ENCODE results near the gene TRIM40. TPM values are rescaled to one million over a fixed set of nuclear protein-coding genes. Genes with fewer than 3 reads are reported as not detected.
"Not testable (repeated sequence)": the region's sequence is repeated elsewhere in the genome, so short reads cannot be mapped to it uniquely, and the experiment has no call there.

TRIM40 gene
- polyA plus RNA-seq, 3 donors from 2014 or later, result not detected

DNA sequence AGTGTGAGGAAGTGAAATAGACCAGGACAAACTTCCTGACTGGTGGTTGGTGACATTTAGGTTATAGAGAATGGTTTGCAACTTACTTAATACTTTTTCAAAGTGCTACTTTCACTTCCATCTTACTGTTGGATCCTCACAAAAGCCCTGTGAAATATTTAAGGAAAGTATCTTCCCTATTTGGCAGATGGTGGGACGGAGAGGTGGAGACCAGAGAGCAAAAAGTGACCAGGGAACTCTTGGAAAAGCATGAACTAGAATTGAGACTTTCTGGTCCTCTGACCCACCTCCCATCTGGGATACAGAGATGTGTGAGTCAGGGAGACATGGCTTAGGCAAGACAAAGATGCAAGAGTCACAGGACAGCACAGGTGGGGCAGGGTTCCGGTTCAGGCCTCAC lies 22.1 kb downstream of the TRIM40 start:
- DNase-seq, result no peak
- Mint-ChIP-seq H3K9me3 (no peaks in the 10 kb centered on the region), H3K27ac (no peak overlapping the region), H3K4me3 (no peak overlapping the region), H3K36me3 (no peaks in the 10 kb centered on the region), H3K4me1 (no peaks in the 10 kb centered on the region), H3K27me3 (ENCODE audit: low read depth in 3 of 3) (peaks cover 0 to 6% (median 2%) of the 10 kb centered on the region in 3 donors)

DNA sequence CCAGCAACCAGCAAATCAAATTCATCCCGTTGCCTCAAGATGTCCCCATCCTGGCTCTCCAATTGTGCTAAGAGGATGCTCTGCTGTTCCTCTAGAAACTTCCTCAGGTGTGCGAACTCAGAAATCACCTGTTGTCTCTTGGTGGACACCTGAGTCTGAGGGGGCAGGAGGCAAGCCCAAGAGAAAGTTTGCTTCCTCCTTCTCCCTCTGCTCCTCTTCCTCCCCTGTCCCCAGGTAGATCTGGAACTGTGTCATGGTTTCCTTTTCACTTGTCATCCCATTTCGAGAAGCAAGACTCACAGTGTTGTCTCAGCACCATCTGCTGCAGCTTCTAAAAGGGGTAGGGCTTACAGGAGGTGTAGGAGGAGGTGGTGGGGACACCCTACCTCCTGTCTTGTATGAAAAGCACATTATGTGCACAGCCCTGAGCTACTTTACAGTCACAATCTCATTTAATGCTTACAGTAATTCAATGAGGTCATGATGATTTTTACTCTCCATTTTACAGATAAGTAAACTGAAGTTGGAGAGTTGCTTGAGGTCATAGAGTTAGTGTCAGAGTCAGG lies 22.6 kb downstream of the TRIM40 start:
- Mint-ChIP-seq H3K27me3 (ENCODE audit: low read depth in 3 of 3) (peaks cover 0 to 6% (median 2%) of the 10 kb centered on the region in 3 donors), H3K4me3 (no peak overlapping the region), H3K27ac (no peak overlapping the region), H3K9me3 (no peaks in the 10 kb centered on the region), H3K4me1 (no peaks in the 10 kb centered on the region), H3K36me3 (no peaks in the 10 kb centered on the region)
- no peak for DNase-seq

GRCh38 chr6:30160008-30160784 lies 24.3 kb downstream of the TRIM40 start:
- H3K27me3 Mint-ChIP-seq (ENCODE audit: low read depth in 3 of 3), result peaks cover 0 to 5% (median 2%) of the 10 kb centered on the region in 3 donors
- no peaks in the 10 kb centered on the region for H3K4me1 Mint-ChIP-seq
- DNase-seq, result no peak
- no peak overlapping the region for H3K4me3 Mint-ChIP-seq
- no peak overlapping the region for H3K27ac Mint-ChIP-seq
- no peaks in the 10 kb centered on the region for H3K9me3 Mint-ChIP-seq
- no peaks in the 10 kb centered on the region for H3K36me3 Mint-ChIP-seq

GRCh38 chr6:30160785-30161531 lies 25.0 kb downstream of the TRIM40 start, which contains the start of gene TRIM10:
Gene TRIM10, minus strand, starts transcription at chr6:30161211. Its CDS starts 353 bp downstream, at chr6:30160858.
- Mint-ChIP-seq H3K27me3 (ENCODE audit: low read depth in 3 of 3) (peaks cover 0 to 6% (median 5%) of the 10 kb centered on the region in 3 donors), H3K27ac (no peak within 1 kb of the TSS), H3K36me3 (no peaks in the 10 kb centered on the region), H3K9me3 (no peaks in the 10 kb centered on the region), H3K4me3 (no peak within 1 kb of the TSS), H3K4me1 (no peaks in the 10 kb centered on the region)
- DNase-seq, result no peak

DNA sequence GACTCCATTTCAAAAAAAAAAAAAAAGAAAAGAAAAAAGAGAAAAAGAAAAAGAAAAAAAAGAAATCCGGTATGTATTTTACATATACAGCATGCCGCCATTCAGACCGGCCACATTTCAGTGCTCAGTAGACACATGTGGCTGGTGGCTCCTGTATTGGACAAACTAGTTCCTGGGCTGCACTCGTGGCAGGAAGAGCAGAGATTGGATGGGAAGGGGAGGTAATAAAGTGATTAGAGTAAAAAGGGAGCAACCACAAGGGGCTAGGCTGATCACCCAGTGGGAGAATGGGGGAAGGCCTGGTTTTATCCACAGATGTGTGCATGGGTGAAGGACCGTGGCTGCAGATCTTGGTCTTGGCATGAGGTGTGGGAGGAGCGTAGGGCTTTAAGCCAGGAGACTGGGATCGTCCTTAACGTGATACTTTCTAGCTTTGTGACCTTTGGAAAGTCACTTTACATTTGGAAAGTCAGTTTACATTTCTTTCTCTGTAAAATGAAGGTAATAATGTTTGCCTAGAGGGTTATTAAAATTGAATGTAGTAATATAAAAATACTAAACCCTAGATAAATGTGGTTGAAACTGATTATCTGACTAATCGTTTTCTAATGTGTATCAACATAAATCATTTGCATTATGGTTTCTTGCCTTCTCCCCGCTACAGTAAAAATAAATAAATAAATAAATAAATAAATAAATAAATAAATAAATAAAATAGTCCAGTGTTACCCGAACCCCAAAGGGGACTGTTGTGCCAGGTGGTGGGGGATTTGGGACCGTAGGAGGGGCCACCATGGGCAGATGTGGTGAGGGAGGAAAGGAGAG lies 26.5 kb downstream of the TRIM40 start:
- Mint-ChIP-seq H3K9me3 (no peaks in the 10 kb centered on the region), H3K27me3 (ENCODE audit: low read depth in 3 of 3) (peaks cover 0 to 7% (median 5%) of the 10 kb centered on the region in 3 donors), H3K27ac (no peak overlapping the region), H3K4me1 (no peaks in the 10 kb centered on the region), H3K4me3 (no peak overlapping the region), H3K36me3 (no peaks in the 10 kb centered on the region)
- no peak for DNase-seq

- no peaks in the 10 kb centered on the region for H3K4me1 Mint-ChIP-seq
- no peak for DNase-seq
- no peaks in the 10 kb centered on the region for H3K36me3 Mint-ChIP-seq
- no peak within 1 kb of the TSS for H3K4me3 Mint-ChIP-seq
- peaks cover 0 to 10% (median 5%) of the 10 kb centered on the region in 3 donors for H3K27me3 Mint-ChIP-seq (ENCODE audit: low read depth in 3 of 3)
- H3K27ac Mint-ChIP-seq, result no peak within 1 kb of the TSS
- H3K9me3 Mint-ChIP-seq, result no peaks in the 10 kb centered on the region
Measured at GRCh38 chr6:30163090-30163917, 27.4 kb downstream of the TRIM40 start, which contains the start of gene TRIM15. Gene TRIM15, plus strand, starts transcription at chr6:30163546. Its CDS starts 139 bp downstream, at chr6:30163685.

DNA sequence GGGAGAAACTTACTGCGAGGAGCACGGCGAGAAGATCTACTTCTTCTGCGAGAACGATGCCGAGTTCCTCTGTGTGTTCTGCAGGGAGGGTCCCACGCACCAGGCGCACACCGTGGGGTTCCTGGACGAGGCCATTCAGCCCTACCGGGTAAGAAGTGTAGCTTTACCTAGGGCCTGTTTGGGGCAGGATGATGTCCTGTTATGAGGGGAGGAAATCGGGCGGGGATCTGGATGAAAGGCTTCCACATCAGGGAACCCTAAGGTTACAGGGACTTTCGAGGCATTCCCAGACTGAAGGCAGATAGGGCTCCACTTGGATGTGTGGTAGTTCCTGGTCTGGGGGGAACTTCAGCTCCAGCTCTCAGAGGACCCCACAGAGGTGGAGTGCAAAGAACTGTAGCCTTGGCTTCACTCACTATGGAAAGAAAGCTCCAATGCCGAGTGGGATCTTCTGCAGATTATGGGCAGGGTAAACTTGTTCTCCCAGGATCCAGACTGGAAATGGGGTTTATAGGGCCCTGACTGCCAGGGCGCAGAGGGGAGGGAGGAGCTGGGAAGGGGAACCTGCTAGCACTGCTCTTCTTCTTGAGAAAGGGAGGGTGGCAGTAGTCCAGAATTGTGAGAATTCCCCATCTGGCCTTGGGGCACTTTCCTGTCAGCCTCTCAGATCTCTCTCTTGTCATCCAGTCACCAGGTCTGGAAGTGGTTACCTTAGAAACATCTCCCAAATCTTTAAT lies 28.1 kb downstream of the TRIM40 start:
- no peaks in the 10 kb centered on the region for H3K36me3 Mint-ChIP-seq
- no peak overlapping the region for H3K27ac Mint-ChIP-seq
- no peak overlapping the region for H3K4me3 Mint-ChIP-seq
- H3K27me3 Mint-ChIP-seq (ENCODE audit: low read depth in 3 of 3), result peaks cover 0 to 18% (median 5%) of the 10 kb centered on the region in 3 donors
- H3K9me3 Mint-ChIP-seq, result no peaks in the 10 kb centered on the region
- no peaks in the 10 kb centered on the region for H3K4me1 Mint-ChIP-seq
- no peak for DNase-seq

DNA sequence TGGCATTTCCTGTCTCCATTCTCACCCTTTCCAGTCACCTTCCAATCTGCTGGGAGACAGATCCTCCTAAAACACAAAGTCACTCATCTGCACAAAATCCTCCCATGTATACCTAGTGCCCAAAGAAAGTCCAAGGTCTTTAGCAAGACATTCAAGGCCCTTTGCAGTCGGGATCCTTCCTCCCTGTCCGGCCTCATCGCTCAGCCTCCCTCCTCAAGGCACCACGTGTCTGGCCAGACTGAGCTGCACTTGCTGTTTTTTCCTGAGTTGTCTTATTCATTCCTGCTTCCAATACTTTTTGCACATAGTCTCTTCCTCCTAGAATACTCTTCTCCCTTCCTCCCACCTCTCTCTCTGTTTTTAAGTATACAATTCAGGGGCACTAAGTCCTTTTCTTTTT lies 28.8 kb downstream of the TRIM40 start:
- no peaks in the 10 kb centered on the region for H3K4me1 Mint-ChIP-seq
- DNase-seq, result no peak
- peaks cover 0 to 20% (median 5%) of the 10 kb centered on the region in 3 donors for H3K27me3 Mint-ChIP-seq (ENCODE audit: low read depth in 3 of 3)
- no peaks in the 10 kb centered on the region for H3K9me3 Mint-ChIP-seq
- no peak overlapping the region for H3K4me3 Mint-ChIP-seq
- H3K36me3 Mint-ChIP-seq, result no peaks in the 10 kb centered on the region
- H3K27ac Mint-ChIP-seq, result no peak overlapping the region

- not testable (repeated sequence) for H3K9me3 Mint-ChIP-seq, H3K4me3 Mint-ChIP-seq, H3K4me1 Mint-ChIP-seq, DNase-seq, H3K27ac Mint-ChIP-seq, H3K36me3 Mint-ChIP-seq
- H3K27me3 Mint-ChIP-seq (ENCODE audit: low read depth in 3 of 3), result peaks cover 0 to 23% (median 5%) of the 10 kb centered on the region in 3 donors
Measured at GRCh38 chr6:30165238-30165637, 29.3 kb downstream of the TRIM40 start.

DNA sequence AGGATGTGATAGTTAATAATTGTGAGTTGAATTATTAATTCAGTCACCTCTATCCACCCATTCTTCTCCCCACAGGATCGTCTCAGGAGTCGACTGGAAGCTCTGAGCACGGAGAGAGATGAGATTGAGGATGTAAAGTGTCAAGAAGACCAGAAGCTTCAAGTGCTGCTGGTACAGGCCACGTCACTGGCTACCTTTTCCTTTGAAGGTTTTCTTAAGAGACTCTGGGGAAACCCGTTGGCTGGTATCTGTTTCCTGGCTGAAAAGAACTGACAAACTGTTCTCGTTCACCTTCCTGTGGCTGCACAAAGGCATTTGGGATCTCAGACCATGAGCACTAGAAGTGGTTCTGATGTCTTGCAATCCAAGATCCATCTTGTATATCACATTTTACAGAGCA lies 31.2 kb downstream of the TRIM40 start:
- H3K27ac Mint-ChIP-seq, result no peak overlapping the region
- no peak for DNase-seq
- H3K27me3 Mint-ChIP-seq (ENCODE audit: low read depth in 3 of 3), result peaks cover 2 to 35% (median 5%) of the 10 kb centered on the region in 3 donors

GRCh38 chr6:30168741-30169140 lies 32.8 kb downstream of the TRIM40 start:
- DNase-seq, result no peak
- Mint-ChIP-seq H3K27me3 (ENCODE audit: low read depth in 3 of 3) (peaks cover 4 to 33% (median 5%) of the 10 kb centered on the region in 3 donors), H3K4me1 (peaks cover 3 to 6% of the 10 kb centered on the region in 2 donors), H3K9me3 (no peaks in the 10 kb centered on the region), H3K4me3 (no peak overlapping the region), H3K27ac (no peak overlapping the region), H3K36me3 (no peaks in the 10 kb centered on the region)

More for the DNA sequence above, 31.2 kb downstream of the TRIM40 start:
- Mint-ChIP-seq H3K4me3 (no peak overlapping the region), H3K36me3 (no peaks in the 10 kb centered on the region), H3K9me3 (no peaks in the 10 kb centered on the region), H3K4me1 (peaks cover 3 to 6% of the 10 kb centered on the region in 2 donors)

All from immature natural killer cell (primary cell).